ENCODE measurements around the gene GTF3C2. TPM values are rescaled to one million over a fixed set of nuclear protein-coding genes. Genes with fewer than 3 reads are reported as not detected.

The GTF3C2 gene
- total and polyA plus RNA-seq, 4 donors, result 17.0 to 60.9 (median 31.5) TPM

GRCh38 chr2:27376151-27376865, 19.7 kb upstream of the GTF3C2 start:
- H3K4me1 ChIP-seq (ENCODE audit: control insufficient read depth in 1 of 2, insufficient read depth in 2 of 2, low read length in 2 of 2), result no peaks in the 10 kb centered on the region
- no peak for DNase-seq
- H3K9me3 ChIP-seq (ENCODE audit: control insufficient read depth, low read length), result no peaks in the 10 kb centered on the region
- no peak overlapping the region for H3K27ac ChIP-seq (ENCODE audit: low read depth in 1 of 2, low read length in 2 of 2)
- intact Hi-C loops (cut with DNase I), result no loop called here
- no peak overlapping the region for H3K4me3 ChIP-seq (ENCODE audit: low read length in 2 of 2)
- no peaks in the 10 kb centered on the region for H3K36me3 ChIP-seq (ENCODE audit: control insufficient read depth in 1 of 2, insufficient read depth in 2 of 2, low read length in 1 of 2)
- WGBS, 2 donors, result 76 to 77% methylated on average over 16 of the region's 16 CpGs
- H3K27me3 ChIP-seq (ENCODE audit: control insufficient read depth in 1 of 2, insufficient read depth in 2 of 2, low read length in 1 of 2), result no peaks in the 10 kb centered on the region
- no peak for ATAC-seq (ENCODE audit: low FRiP score)

GRCh38 chr2:27375513-27376099, 19.0 kb upstream of the GTF3C2 start:
- 85 to 89% methylated on average over 20 of the region's 20 CpGs for WGBS, 2 donors
- DNase-seq, result no peak
- no peaks in the 10 kb centered on the region for H3K27me3 ChIP-seq (ENCODE audit: control insufficient read depth in 1 of 2, insufficient read depth in 2 of 2, low read length in 1 of 2)
- ATAC-seq (ENCODE audit: low FRiP score), result no peak
- intact Hi-C loops (cut with DNase I), result no loop called here
- no peak overlapping the region for H3K27ac ChIP-seq (ENCODE audit: low read depth in 1 of 2, low read length in 2 of 2)
- no peak overlapping the region for H3K4me3 ChIP-seq (ENCODE audit: low read length in 2 of 2)
- no peaks in the 10 kb centered on the region for H3K4me1 ChIP-seq (ENCODE audit: control insufficient read depth in 1 of 2, insufficient read depth in 2 of 2, low read length in 2 of 2)
- no peaks in the 10 kb centered on the region for H3K9me3 ChIP-seq (ENCODE audit: control insufficient read depth, low read length)
- no peaks in the 10 kb centered on the region for H3K36me3 ChIP-seq (ENCODE audit: control insufficient read depth in 1 of 2, insufficient read depth in 2 of 2, low read length in 1 of 2)

DNA sequence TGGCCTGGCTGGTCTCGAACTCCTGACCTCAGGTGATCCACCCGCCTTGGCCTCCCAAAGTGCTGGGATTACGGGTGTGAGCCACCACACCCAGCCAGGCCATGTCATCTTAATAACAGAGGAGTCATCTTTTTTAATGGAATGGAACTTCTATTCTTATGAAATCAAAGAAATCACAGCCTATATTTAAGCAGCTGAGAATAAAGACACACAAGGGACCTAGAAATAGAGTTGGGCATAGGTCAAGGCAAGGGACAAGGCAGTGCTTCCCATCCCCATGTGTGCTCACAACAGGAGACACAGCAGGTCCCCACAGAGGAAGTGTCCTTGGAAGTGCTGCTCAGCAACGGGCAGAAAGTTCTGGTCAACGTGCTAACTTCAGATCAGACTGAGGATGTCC, 17.0 kb upstream of the GTF3C2 start:
- H3K27ac ChIP-seq (ENCODE audit: low read depth in 1 of 2, low read length in 2 of 2), result no peak overlapping the region
- DNase-seq (no peak), ATAC-seq (ENCODE audit: low FRiP score) (no peak)
- WGBS, 2 donors, result 87% methylated on average over 5 of the region's 5 CpGs
- no peak overlapping the region for H3K4me3 ChIP-seq (ENCODE audit: low read length in 2 of 2)
- intact Hi-C loops (cut with DNase I), result loop anchor here in 1 of 2 donors (5.0 kb wide), 1 partner anchor 34 kb away; the partner anchor contains the start of gene PPM1G
- H3K27me3 ChIP-seq (ENCODE audit: control insufficient read depth in 1 of 2, insufficient read depth in 2 of 2, low read length in 1 of 2), result no peaks in the 10 kb centered on the region
- no peaks in the 10 kb centered on the region for H3K4me1 ChIP-seq (ENCODE audit: control insufficient read depth in 1 of 2, insufficient read depth in 2 of 2, low read length in 2 of 2)
- no peaks in the 10 kb centered on the region for H3K9me3 ChIP-seq (ENCODE audit: control insufficient read depth, low read length)
- H3K36me3 ChIP-seq (ENCODE audit: control insufficient read depth in 1 of 2, insufficient read depth in 2 of 2, low read length in 1 of 2), result no peaks in the 10 kb centered on the region

- Histone ChIP-seq H3K36me3 (ENCODE audit: control insufficient read depth in 1 of 2, insufficient read depth in 2 of 2, low read length in 1 of 2) (no peaks in the 10 kb centered on the region), H3K27ac (ENCODE audit: low read depth in 1 of 2, low read length in 2 of 2) (no peak overlapping the region), H3K4me3 (ENCODE audit: low read length in 2 of 2) (no peak overlapping the region), H3K9me3 (ENCODE audit: control insufficient read depth, low read length) (no peaks in the 10 kb centered on the region), H3K4me1 (ENCODE audit: control insufficient read depth in 1 of 2, insufficient read depth in 2 of 2, low read length in 2 of 2) (no peaks in the 10 kb centered on the region), H3K27me3 (ENCODE audit: control insufficient read depth in 1 of 2, insufficient read depth in 2 of 2, low read length in 1 of 2) (no peaks in the 10 kb centered on the region)
- intact Hi-C loops (cut with DNase I), result loop anchor here in 1 of 2 donors (5.0 kb wide), 1 partner anchor 34 kb away; the partner anchor contains the start of gene PPM1G
- ATAC-seq (ENCODE audit: low FRiP score), result no peak
- 94 to 96% methylated on average over 6 of the region's 6 CpGs for WGBS, 2 donors
- no peak for DNase-seq
These were observed 16.4 kb upstream of the GTF3C2 start for GRCh38 chr2:27372937-27373336.

DNA sequence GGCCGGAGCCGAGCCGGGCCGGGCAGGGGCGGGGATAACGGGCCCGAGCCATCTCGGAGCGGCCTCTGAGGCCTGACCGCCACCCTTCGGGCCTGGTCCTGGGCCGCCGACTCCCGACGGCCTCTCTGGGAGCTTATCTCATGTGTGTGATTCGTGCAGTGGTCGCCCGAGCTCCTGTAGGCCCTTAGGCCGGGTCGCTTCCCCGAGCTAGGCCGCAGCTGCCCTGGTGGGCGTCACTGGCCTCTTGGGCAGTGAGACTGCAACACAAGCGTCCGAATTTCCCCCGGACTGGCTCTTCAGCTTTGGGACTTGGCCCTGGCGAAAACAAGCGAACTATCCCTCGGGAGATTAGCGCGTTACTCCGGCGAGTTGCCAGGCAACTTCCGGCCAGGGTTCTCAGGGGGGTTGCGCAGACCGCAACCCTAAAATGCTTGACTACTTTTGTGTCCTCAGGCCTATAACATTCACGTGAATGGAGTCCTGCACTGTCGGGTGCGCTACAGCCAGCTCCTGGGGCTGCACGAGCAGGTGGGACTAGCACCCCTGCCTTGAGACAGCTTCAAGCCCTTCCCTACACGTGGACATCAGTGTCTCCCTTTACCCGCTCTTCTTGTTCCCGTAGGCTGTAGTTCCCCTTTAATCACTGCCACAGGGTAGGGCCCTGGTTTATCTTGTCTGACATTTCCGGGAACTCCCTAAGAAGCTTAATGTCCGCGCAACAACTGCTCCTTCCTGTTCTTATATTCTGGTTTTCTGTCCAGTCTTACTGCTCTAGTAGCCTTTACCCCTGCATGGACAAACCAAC, 14.5 kb upstream of the GTF3C2 start:
- Histone ChIP-seq H3K4me1 (ENCODE audit: control insufficient read depth in 1 of 2, insufficient read depth in 2 of 2, low read length in 2 of 2) (no peaks in the 10 kb centered on the region), H3K36me3 (ENCODE audit: control insufficient read depth in 1 of 2, insufficient read depth in 2 of 2, low read length in 1 of 2) (peaks cover 4 to 5% of the 10 kb centered on the region in 2 donors), H3K27me3 (ENCODE audit: control insufficient read depth in 1 of 2, insufficient read depth in 2 of 2, low read length in 1 of 2) (no peaks in the 10 kb centered on the region), H3K9me3 (ENCODE audit: control insufficient read depth, low read length) (no peaks in the 10 kb centered on the region), H3K4me3 (ENCODE audit: low read length in 2 of 2) (peak overlapping the region; percentile 60 to 69), H3K27ac (ENCODE audit: low read depth in 1 of 2, low read length in 2 of 2) (peak overlapping the region in 1 of 2 donors; percentile 73)
- 1% methylated on average over 37 to 46 of the region's 46 CpGs for WGBS, 2 donors
- ATAC-seq (ENCODE audit: low FRiP score) (peak; percentile 64), DNase-seq (peak in 1 of 2 donors; percentile 83)
- intact Hi-C loops (cut with DNase I), result loop anchor here (2.0 to 5.0 kb wide), 2 partner anchors 14 to 36 kb away; partner anchors contain the start of genes GTF3C2 (in 1 of the 2) and PPM1G (in 1 of the 2)

- no peaks in the 10 kb centered on the region for H3K27me3 ChIP-seq (ENCODE audit: control insufficient read depth in 1 of 2, insufficient read depth in 2 of 2, low read length in 1 of 2)
- DNase-seq (peak; percentile 100), ATAC-seq (ENCODE audit: low FRiP score) (peak; percentile 99)
- no peaks in the 10 kb centered on the region for H3K9me3 ChIP-seq (ENCODE audit: control insufficient read depth, low read length)
- peak within 1 kb of the TSS in 1 of 2 donors; percentile 90 for H3K27ac ChIP-seq (ENCODE audit: low read depth in 1 of 2, low read length in 2 of 2)
- intact Hi-C loops (cut with DNase I), result loop anchor here (2.0 to 5.0 kb wide), 2 partner anchors 13 to 37 kb away; partner anchors contain the start of genes GTF3C2 (in 1 of the 2) and PPM1G (in 1 of the 2)
- H3K4me3 ChIP-seq (ENCODE audit: low read length in 2 of 2), result peak within 1 kb of the TSS; percentile 69 to 82
- H3K36me3 ChIP-seq (ENCODE audit: control insufficient read depth in 1 of 2, insufficient read depth in 2 of 2, low read length in 1 of 2), result peaks cover 4 to 5% of the 10 kb centered on the region in 2 donors
- no peaks in the 10 kb centered on the region for H3K4me1 ChIP-seq (ENCODE audit: control insufficient read depth in 1 of 2, insufficient read depth in 2 of 2, low read length in 2 of 2)
- 0% methylated on average over 80 to 85 of the region's 85 CpGs for WGBS, 2 donors
These were observed 13.7 kb upstream of the GTF3C2 start, which contains the start of the genes EIF2B4 and SNX17 for GRCh38 chr2:27370026-27370815. Gene EIF2B4 (minus strand): TSS chr2:27370338. CDS start chr2:27370314, 24 bp downstream. Gene SNX17 (plus strand): TSS chr2:27370616. CDS start chr2:27370744, 128 bp downstream.

GRCh38 chr2:27369471-27370025, 13.0 kb upstream of the GTF3C2 start:
- peaks cover 4 to 7% of the 10 kb centered on the region in 2 donors for H3K36me3 ChIP-seq (ENCODE audit: control insufficient read depth in 1 of 2, insufficient read depth in 2 of 2, low read length in 1 of 2)
- H3K27me3 ChIP-seq (ENCODE audit: control insufficient read depth in 1 of 2, insufficient read depth in 2 of 2, low read length in 1 of 2), result no peaks in the 10 kb centered on the region
- peak overlapping the region in 1 of 2 donors; percentile 90 for H3K27ac ChIP-seq (ENCODE audit: low read depth in 1 of 2, low read length in 2 of 2)
- 1 to 2% methylated on average over 18 of the region's 18 CpGs for WGBS, 2 donors
- intact Hi-C loops (cut with DNase I), result loop anchor here (2.0 to 5.0 kb wide), 2 partner anchors 13 to 38 kb away; partner anchors contain the start of genes GTF3C2 (in 1 of the 2) and PPM1G (in 1 of the 2)
- peak in 1 of 2 donors; percentile 77 for DNase-seq
- H3K4me1 ChIP-seq (ENCODE audit: control insufficient read depth in 1 of 2, insufficient read depth in 2 of 2, low read length in 2 of 2), result no peaks in the 10 kb centered on the region
- H3K4me3 ChIP-seq (ENCODE audit: low read length in 2 of 2), result peak overlapping the region; percentile 57 to 82
- ATAC-seq (ENCODE audit: low FRiP score), result peak; percentile 45
- H3K9me3 ChIP-seq (ENCODE audit: control insufficient read depth, low read length), result no peaks in the 10 kb centered on the region

Measured in aorta (tissue), 5 donors.